Sigmoid colon (tissue), 4 donors: ENCODE data around the gene CDKN2C.
"Not testable (repeated sequence)": the region's sequence is repeated elsewhere in the genome, so short reads cannot be mapped to it uniquely, and the experiment has no call there.

ENCODE experiments used
- EP300 ChIP-seq, 4 donors: sonication (generic); formaldehyde crosslinking; IDR thresholded peaks; one replicate each; pipeline ENCODE4 v1.6.1; 2017; ENCODE audit warnings: antibody characterized with exemption in 4 of 4
- POLR2A ChIP-seq, 2 donors: fragments of 450-650 bp; IDR thresholded peaks; one replicate each; pipeline ENCODE4 v1.6.1; 2016; ENCODE audit warnings: antibody characterized with exemption in 2 of 2, mild to moderate bottlenecking in 2 of 2, moderate library complexity in 2 of 2
- TF ChIP-seq, protein P1 (sequence below), 4 experiments: fragments of 450-650 bp in 3 of 4; fragments of 200-600 bp in 1 of 4; IDR thresholded peaks; one replicate each; pipeline ENCODE4 v1.5.1; 2016 to 2019; ENCODE audit warnings: antibody characterized with exemption in 4 of 4, mild to moderate bottlenecking in 3 of 4, moderate library complexity in 2 of 4

DNA sequence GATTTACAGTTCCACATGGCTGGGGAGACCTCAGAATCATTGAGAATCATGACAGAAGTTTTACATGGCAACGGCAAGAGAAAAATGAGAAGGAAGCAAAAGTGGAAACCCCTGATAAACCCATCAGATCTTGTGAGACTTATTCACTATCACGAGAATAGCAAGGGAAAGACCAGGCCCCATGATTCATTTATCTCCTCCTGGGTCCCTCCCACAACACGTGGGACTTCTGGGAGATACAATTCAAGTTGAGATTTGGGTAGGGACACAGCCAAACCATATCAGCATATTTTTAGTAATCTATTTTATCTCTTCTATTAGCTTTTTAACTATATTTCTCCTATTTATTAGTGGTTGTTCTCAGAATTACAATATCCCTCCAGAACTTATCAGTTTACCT lies 36.3 kb upstream of the CDKN2C start:
- not testable (repeated sequence) for TF ChIP-seq EP300, POLR2A (IDR thresholded peaks at IDR 0.05)
- TF ChIP-seq, protein P1, sequence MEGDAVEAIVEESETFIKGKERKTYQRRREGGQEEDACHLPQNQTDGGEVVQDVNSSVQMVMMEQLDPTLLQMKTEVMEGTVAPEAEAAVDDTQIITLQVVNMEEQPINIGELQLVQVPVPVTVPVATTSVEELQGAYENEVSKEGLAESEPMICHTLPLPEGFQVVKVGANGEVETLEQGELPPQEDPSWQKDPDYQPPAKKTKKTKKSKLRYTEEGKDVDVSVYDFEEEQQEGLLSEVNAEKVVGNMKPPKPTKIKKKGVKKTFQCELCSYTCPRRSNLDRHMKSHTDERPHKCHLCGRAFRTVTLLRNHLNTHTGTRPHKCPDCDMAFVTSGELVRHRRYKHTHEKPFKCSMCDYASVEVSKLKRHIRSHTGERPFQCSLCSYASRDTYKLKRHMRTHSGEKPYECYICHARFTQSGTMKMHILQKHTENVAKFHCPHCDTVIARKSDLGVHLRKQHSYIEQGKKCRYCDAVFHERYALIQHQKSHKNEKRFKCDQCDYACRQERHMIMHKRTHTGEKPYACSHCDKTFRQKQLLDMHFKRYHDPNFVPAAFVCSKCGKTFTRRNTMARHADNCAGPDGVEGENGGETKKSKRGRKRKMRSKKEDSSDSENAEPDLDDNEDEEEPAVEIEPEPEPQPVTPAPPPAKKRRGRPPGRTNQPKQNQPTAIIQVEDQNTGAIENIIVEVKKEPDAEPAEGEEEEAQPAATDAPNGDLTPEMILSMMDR (IDR thresholded peaks at IDR 0.05), result not testable (repeated sequence)
